H1 (cell line): ENCODE data around the gene NR2F2. TPM values are rescaled to one million over a fixed set of nuclear protein-coding genes. Genes with fewer than 3 reads are reported as not detected.

Source experiments
- ATF3 ChIP-seq: IDR thresholded peaks from 2 replicates; pipeline ENCODE4 v1.6.1; 2011; ENCODE audit warnings: low read depth, mild to moderate bottlenecking, low read length; ENCODE audit not compliant: insufficient read depth
- EZH2 ChIP-seq: fragments of 200-600 bp; sonication (generic); IDR thresholded peaks from 2 replicates; pipeline ENCODE4 v1.7.1; 2012; ENCODE audit warnings: low read depth, mild to moderate bottlenecking, moderate library complexity, low read length, inconsistent platforms; ENCODE audit not compliant: severe bottlenecking
- JUN ChIP-seq: IDR thresholded peaks from 2 replicates; pipeline ENCODE4 v1.6.1; 2011; ENCODE audit warnings: low read depth, mild to moderate bottlenecking, improper control_type of control experiment, low read length
- KDM4A ChIP-seq: IDR thresholded peaks from one replicate; pipeline ENCODE4 v1.7.1; 2012; ENCODE audit warnings: low read depth, mild to moderate bottlenecking, moderate library complexity, low read length, inconsistent platforms; ENCODE audit not compliant: severe bottlenecking
- SAP30 ChIP-seq: fragments of 300-600 bp; sonication (generic); IDR thresholded peaks from 2 replicates; pipeline ENCODE4 v1.7.1; 2012; ENCODE audit warnings: low read length, moderate library complexity, mild to moderate bottlenecking, inconsistent platforms; ENCODE audit not compliant: insufficient read depth, insufficient replicate concordance
- SUZ12 ChIP-seq: fragments of 200-600 bp; sonication (generic); IDR thresholded peaks from 2 replicates; pipeline ENCODE4 v1.6.1; 2012; ENCODE audit warnings: mild to moderate bottlenecking, inconsistent platforms, low read length, moderate library complexity, mixed read lengths
- TBP ChIP-seq: IDR thresholded peaks from 2 replicates; pipeline ENCODE4 v1.6.1; 2011; ENCODE audit warnings: low read depth, low read length, improper control_type of control experiment
- polyA plus RNA-seq, 7 experiments: library from polyadenylated mRNA; depleted of rRNA in 3 of 7; stranded (reverse) in 5 of 7; unstranded in 2 of 7; fragments of >200 nt in 5 of 7; fragments of 200-250 nt in 2 of 7; gene quantifications; 1 replicate in 5 of 7; 2 replicates in 1 of 7; 4 replicates in 1 of 7; pipeline versions ENCODE4 v1.2.1 to v1.2.3, GENCODE V29; 2011 to 2013; ENCODE audit warnings: missing spikeins in 2 of 7, mixed read lengths in 2 of 7
- total RNA-seq: library from RNA; stranded (reverse); fragmentation: NEBNext Ultra II Directional; extraction: Animal tissue kit (Norgen Biotek cat#: 25700); gene quantifications from 2 replicates; pipeline ENCODE4 v1.2.1, GENCODE V29; 2021

NR2F2 gene
- total and polyA plus RNA-seq, 2 of the 8 experiments (the other 6 are each of a cell fraction or from before 2014, with no cell fraction given), result 0.03 TPM; not detected in 1

- no peak for TF ChIP-seq SAP30
- peak; percentile 73 for TF ChIP-seq SUZ12
- TF ChIP-seq JUN, result no peak
- TF ChIP-seq ATF3, result no peak
- TF ChIP-seq EZH2, result peak; percentile 90
- no peak for TF ChIP-seq KDM4A
- no peak for TF ChIP-seq TBP
Measured at GRCh38 chr15:96321639-96322535, 8.6 kb upstream of the NR2F2 start (continued).
